Colonic mucosa (tissue), 4 donors: ENCODE measurements around the gene GPR34. TPM values are rescaled to one million over a fixed set of nuclear protein-coding genes. Genes with fewer than 3 reads are reported as not detected.

Experiments used
- DNase-seq: peaks from one replicate; pipeline ENCODE4 v3.0.0-alpha.2; 2020
- H3K27ac ChIP-seq: fragments of 200-600 bp; one replicate; pipeline ENCODE4 v1.8.0; 2021
- H3K27me3 ChIP-seq: fragments of 200-600 bp; one replicate; pipeline ENCODE4 v1.8.0; 2021
- H3K36me3 ChIP-seq: fragments of 200-600 bp; one replicate; pipeline ENCODE4 v1.8.0; 2021
- H3K4me1 ChIP-seq: fragments of 200-600 bp; one replicate; pipeline ENCODE4 v1.8.0; 2021; ENCODE audit warnings: mild to moderate bottlenecking
- H3K4me3 ChIP-seq: fragments of 200-600 bp; one replicate; pipeline ENCODE4 v1.8.0; 2021
- H3K9ac ChIP-seq, 2 donors: one replicate each; pipeline ENCODE4 v1.7.0; 2013; ENCODE audit warnings: control low read depth in 2 of 2, low read depth in 2 of 2, low read length in 2 of 2
- H3K9me3 ChIP-seq: fragments of 200-600 bp; one replicate; pipeline ENCODE4 v1.8.0; 2021
- intact Hi-C: fragments of 100-400 bp; cut with DNase I; formaldehyde crosslinking; loops from one replicate; pipeline ENCODE4 v1.14.1; 2022
- total RNA-seq, 2 donors: library from RNA; stranded (reverse); fragmentation: NEBNext Ultra II Directional in 1 of 2; extraction: Animal tissue kit (Norgen Biotek cat#: 25700) in 1 of 2; gene quantifications; one replicate each; pipeline ENCODE4 v1.2.1, GENCODE V29; 2021
- TF ChIP-seq, protein P1 (sequence below): fragments of 200-600 bp; IDR thresholded peaks from one replicate; pipeline ENCODE4 v1.8.0; 2022; ENCODE audit warnings: antibody characterized with exemption, mild to moderate bottlenecking
- donor health status: healthy.
- donor health status: DM: no; HTN: no; CAD: no.
- donor health status: DM: no; HTN: no; CAD: no.

Gene GPR34
- total RNA-seq, 2 donors from 2014 or later = 2.3 to 4.7 TPM

DNA sequence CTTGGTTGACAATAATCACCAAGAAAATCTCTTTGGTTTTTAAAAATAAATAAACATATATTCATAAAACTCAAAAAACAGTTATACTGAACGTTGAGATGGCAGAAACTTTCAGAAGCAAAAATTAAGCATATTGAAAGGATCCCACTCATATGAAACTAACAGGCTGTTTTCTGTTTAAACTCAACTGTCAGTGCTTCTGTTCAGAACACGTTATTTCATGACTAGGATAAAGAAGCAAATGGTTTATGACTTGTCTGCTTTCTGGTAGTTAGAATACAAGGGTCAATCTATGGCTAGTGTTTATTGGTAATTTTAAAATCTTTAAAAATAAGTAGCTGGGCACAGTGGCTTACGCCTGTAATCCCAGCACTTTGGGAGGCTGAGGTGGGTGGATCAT is 39.4 kb downstream of the GPR34 start:
- TF ChIP-seq, protein P1, sequence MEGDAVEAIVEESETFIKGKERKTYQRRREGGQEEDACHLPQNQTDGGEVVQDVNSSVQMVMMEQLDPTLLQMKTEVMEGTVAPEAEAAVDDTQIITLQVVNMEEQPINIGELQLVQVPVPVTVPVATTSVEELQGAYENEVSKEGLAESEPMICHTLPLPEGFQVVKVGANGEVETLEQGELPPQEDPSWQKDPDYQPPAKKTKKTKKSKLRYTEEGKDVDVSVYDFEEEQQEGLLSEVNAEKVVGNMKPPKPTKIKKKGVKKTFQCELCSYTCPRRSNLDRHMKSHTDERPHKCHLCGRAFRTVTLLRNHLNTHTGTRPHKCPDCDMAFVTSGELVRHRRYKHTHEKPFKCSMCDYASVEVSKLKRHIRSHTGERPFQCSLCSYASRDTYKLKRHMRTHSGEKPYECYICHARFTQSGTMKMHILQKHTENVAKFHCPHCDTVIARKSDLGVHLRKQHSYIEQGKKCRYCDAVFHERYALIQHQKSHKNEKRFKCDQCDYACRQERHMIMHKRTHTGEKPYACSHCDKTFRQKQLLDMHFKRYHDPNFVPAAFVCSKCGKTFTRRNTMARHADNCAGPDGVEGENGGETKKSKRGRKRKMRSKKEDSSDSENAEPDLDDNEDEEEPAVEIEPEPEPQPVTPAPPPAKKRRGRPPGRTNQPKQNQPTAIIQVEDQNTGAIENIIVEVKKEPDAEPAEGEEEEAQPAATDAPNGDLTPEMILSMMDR = no peak
- no peak overlapping the region for H3K4me3 ChIP-seq
- H3K9ac ChIP-seq = no peak overlapping the region
- H3K36me3 ChIP-seq = no peaks in the 10 kb centered on the region
- no peaks in the 10 kb centered on the region for H3K9me3 ChIP-seq
- H3K4me1 ChIP-seq = no peaks in the 10 kb centered on the region
- H3K27ac ChIP-seq = no peak overlapping the region
- no peaks in the 10 kb centered on the region for H3K27me3 ChIP-seq
- intact Hi-C loops = no loop called here
- DNase-seq = no peak

DNA sequence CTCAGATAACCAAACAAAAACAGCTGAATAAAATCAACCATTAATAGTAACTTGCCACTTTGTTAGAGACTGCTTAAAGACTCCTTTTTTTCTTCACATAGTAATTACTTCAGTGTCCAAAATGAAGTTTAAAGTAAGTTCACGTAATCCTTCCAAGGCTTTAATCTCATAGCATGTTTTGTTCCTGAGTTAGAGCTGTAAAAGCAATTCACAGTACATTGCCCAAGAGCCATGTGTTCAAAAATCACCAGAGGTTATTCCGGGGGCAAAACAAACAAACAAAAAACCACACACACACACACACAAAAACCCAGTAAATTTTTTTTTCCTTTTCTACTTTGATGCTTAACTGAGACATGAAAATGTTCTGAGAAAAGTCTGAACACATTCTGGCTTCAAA is 41.3 kb downstream of the GPR34 start:
- Histone ChIP-seq H3K9ac (no peak overlapping the region), H3K27me3 (no peaks in the 10 kb centered on the region), H3K36me3 (no peaks in the 10 kb centered on the region), H3K27ac (no peak overlapping the region), H3K4me1 (no peaks in the 10 kb centered on the region), H3K9me3 (no peaks in the 10 kb centered on the region), H3K4me3 (no peak overlapping the region)
- no peak for DNase-seq
- TF ChIP-seq, protein P1 = no peak
- intact Hi-C loops = no loop called here

DNA sequence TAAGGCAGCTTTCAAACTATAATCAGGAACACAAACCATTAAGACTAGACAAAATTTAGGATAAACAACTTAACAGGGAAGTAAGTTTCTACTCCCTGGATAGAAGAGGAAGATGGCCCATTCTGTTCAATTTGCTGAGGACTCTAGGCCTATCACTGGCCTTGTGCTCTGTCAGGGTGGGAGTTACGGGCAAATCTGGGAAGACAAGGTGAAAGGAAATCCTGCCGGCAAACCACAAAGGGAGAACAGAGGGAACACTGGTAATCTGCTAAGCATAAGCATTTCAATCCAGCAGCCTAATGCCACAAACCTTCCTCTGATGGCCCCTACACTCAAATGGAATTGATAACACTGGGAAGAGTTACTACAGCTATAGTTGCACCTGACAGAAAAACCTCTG is 43.5 kb downstream of the GPR34 start:
- H3K4me3 ChIP-seq = no peak overlapping the region
- no peak for DNase-seq
- H3K9me3 ChIP-seq = no peaks in the 10 kb centered on the region
- intact Hi-C loops = no loop called here
- H3K27ac ChIP-seq = no peak overlapping the region
- no peaks in the 10 kb centered on the region for H3K4me1 ChIP-seq
- TF ChIP-seq, protein P1 = no peak
- no peaks in the 10 kb centered on the region for H3K27me3 ChIP-seq
- no peaks in the 10 kb centered on the region for H3K36me3 ChIP-seq
- no peak overlapping the region for H3K9ac ChIP-seq

DNA sequence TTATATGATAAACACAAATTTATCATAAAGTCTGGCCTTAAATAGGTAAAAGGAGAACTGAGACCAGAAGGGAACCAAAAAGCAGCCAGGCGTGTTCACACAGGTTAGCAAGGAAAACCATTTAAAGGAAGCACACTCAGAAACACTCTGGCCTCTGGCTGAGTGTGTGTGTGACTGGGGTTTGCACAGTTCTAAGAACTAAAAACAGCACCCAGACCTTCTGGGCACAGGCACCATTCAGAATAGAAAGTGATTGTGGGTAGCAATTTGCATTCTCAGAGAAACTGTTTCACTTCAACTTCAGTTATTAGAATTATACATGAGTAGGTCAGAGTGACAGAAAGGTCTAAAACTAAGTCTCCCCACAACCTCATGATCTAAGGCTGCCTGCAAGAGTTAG is 45.2 kb downstream of the GPR34 start:
- Histone ChIP-seq H3K4me3 (no peak overlapping the region), H3K9me3 (no peaks in the 10 kb centered on the region), H3K36me3 (no peaks in the 10 kb centered on the region), H3K27ac (no peak overlapping the region), H3K9ac (no peak overlapping the region), H3K27me3 (no peaks in the 10 kb centered on the region), H3K4me1 (no peaks in the 10 kb centered on the region)
- intact Hi-C loops = no loop called here
- TF ChIP-seq, protein P1 = no peak
- DNase-seq = no peak

DNA sequence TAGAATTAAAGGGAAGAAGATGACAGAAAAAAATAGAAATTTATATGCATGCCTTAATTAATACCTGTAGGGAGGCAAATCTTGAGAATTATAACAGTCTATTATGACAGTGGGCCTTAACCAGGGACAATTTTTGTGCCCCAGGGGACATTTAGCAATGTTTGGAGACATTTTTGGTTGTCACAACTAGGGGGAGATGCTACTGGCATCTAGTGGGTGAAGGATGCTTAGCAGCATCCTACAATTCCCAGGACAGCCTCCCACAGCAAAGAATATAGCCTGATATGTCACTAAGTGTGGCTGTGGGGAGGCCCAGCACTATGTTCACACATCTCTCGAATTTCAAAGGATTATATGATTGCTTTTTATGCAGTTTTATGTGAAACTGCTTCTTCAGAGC is 45.8 kb downstream of the GPR34 start:
- Histone ChIP-seq H3K4me3 (no peak overlapping the region), H3K27me3 (no peaks in the 10 kb centered on the region), H3K27ac (no peak overlapping the region), H3K9me3 (no peaks in the 10 kb centered on the region), H3K4me1 (no peaks in the 10 kb centered on the region), H3K9ac (no peak overlapping the region), H3K36me3 (no peaks in the 10 kb centered on the region)
- intact Hi-C loops = no loop called here
- TF ChIP-seq, protein P1 = no peak
- DNase-seq = no peak

DNA sequence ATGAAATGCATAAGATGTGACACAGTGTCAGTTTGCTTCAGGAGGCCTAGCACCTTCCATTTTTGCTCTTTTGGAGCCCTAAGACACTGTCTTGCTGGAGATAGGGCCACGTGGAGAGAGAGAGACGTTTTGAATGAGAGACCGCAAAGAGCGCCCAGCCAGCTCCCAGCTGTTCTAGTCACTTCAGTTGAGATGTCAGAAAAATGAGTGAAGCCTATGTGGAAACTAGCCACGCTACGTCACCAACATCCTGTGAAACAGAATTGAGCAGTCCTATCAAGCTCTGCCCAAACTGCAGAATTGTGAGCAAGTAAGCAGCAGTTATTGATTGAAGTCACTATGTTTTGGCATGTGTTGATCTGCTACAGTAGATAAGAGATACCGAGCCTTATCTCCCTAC is 48.3 kb downstream of the GPR34 start:
- Histone ChIP-seq H3K27ac (no peak overlapping the region), H3K9ac (no peak overlapping the region), H3K27me3 (no peaks in the 10 kb centered on the region), H3K9me3 (no peaks in the 10 kb centered on the region), H3K4me1 (no peaks in the 10 kb centered on the region), H3K36me3 (no peaks in the 10 kb centered on the region), H3K4me3 (no peak overlapping the region)
- intact Hi-C loops = no loop called here
- TF ChIP-seq, protein P1 = no peak
- no peak for DNase-seq
